Stimulated activated CD4-positive, alpha-beta T cell treated with anti-CD3 and anti-CD28 coated beads, Interleukin-1b, Interleukin-23, amount 100 ng/mL, for 48 hours (primary cell): ENCODE data around the gene CSRNP3.

Source experiments
- DNase-seq: peaks from one replicate; pipeline ENCODE4 v3.0.0-alpha.2; 2020

The CSRNP3 gene

GRCh38 chr2:165472922-165473321 lies 3.4 kb downstream of the CSRNP3 start:
- DNase-seq, result no peak

- DNase-seq, result no peak
Observed at GRCh38 chr2:165474619-165475276, 5.2 kb downstream of the CSRNP3 start.

DNA sequence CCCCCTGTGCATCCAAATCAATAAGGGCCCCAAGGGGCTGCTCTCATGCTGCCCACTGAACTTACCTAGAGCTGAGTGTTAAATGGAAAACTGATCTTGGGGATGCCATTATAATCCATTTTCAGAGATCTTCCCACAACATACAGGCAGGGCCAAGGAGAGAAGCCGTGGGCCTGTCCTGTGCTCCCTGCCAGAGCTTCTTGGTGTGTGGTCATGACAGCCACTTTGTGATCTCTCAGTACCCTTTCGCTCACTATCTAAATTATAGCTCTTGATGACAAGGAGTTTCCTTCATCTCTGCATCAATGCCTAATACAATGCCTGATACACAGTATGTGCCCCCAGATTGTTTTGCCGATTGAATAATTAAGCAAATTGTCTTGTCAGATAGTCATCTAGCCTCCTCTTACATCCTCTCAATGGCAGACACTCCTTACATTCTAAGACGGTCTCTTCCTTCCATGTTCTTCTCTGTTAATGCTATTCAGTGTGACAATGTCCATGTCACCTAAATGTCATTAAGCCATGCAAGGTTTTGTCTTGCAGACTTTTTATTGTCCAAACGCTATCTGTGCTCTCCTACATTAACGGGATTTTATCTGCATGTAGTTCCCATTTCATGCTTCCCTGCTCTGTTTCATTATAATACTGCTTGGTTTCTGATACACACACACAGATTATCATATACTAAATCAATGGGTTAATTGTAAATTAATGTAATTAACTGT lies 5.9 kb downstream of the CSRNP3 start:
- no peak for DNase-seq

DNA sequence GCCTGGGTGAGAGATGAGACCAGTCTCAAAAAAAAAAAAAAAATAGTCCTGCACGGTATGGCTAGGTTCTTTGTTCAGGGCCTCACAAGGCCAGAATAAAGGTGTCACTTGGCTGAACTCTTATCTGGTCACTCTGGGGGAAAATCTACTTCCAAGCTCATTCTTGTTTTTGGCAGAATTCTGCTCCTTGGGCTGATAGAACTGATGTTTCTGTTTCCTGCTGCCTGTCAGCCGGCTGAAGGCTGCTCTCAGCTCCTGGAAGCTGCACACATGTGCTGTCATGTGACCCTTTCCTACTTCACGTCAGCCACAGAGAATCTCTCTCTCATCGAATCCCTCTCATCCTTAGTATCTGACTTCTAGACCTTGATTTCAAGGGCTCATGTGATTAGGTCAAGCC lies 10.4 kb downstream of the CSRNP3 start:
- no peak for DNase-seq

DNA sequence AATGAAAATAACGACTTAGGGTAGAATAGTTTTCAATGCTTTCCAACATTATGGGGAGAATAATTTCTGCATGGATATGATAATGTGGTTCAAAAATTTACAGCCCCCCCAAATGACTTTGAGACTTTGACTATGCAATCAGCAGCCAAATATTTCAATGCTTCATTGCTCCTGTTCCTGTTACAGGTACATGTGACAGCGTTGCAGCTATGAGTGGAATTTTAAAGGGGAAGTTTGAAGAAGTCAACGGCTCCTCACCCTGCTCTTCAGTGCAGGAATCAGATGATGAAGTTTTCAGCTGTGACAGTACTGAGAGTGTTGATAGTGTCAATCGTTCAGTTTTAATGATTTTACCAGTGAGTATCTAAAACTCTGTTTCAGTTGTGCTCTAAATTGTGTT lies 25.1 kb downstream of the CSRNP3 start:
- DNase-seq, result no peak

- DNase-seq, result no peak
Observed at GRCh38 chr2:165497659-165498317, 28.3 kb downstream of the CSRNP3 start.

- no peak for DNase-seq
Observed at GRCh38 chr2:165499131-165499530, 29.6 kb downstream of the CSRNP3 start.

DNA sequence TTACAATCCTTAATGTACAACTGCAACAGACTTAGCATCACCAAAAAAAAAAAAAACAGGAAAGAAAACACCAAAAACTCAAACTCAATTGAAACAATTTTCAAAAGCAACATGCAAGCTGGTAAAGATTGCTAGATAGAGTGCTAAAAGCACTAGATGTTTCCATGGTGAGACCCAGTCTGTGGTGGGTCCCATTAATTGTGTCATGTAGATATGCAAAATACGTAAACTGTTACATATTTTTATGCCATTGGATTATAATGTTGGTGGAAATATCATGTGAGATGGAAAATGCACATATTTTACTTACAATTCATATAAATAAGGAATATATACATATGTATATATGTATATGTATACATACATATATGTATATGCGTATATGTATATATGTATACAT lies 30.5 kb downstream of the CSRNP3 start:
- no peak for DNase-seq

- DNase-seq, result no peak
Observed at GRCh38 chr2:165500816-165501215, 31.3 kb downstream of the CSRNP3 start.

DNA sequence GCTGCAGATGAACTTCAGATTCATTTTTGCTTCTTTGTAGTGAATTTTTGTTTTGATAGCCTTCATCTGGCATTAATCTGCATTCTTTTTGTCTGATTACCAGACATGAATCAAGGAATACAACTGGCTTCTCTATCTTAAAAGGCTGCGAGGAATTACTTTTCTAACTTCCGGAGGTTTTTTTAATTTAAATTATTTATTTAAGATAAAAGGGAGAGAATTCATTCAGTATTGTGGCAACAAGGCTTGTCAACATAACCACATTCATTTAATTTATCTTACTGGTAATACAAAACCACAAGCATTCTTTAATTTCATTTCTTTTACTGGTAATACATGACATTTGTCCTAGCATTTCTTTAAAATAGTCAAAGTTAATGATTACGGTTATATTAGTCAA lies 36.0 kb downstream of the CSRNP3 start:
- DNase-seq, result no peak

DNA sequence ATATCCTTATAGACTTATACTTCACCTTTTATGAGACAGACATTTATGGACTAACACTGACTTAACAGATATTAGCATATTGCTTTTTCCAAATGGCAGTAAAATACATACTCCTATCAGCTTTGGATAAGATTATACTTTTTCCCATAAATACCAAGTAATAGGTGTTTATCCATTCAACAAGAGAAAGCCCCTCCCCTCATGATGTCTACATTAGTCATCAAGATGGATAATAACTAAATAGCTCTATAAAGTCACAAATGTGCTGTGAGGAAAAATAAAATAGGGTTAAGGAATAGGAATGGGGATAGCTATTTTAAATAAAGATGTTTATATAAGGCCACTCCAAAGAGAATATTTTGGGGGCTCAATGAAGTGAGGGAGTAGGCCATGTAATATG lies 39.4 kb downstream of the CSRNP3 start:
- DNase-seq, result no peak

- DNase-seq, result no peak
Observed at GRCh38 chr2:165513479-165513878, 44.0 kb downstream of the CSRNP3 start.

DNA sequence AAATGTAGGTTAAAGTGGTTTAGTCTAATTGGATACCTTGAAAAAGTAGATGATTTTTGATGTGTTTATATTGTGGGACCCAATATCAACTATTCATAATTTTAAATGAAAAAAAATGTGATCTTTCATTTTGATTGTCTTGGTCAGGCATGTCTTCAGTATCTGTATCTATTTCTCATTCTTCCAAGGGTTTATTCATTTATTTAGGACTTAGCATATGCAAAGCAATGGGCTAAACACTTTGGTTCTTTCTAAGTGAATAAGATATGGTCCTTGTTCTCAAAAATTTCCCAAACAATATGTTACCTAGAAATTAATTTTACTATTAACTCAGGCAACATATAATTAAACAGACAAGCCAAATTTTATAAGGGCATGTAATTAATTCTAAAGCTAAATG lies 49.1 kb downstream of the CSRNP3 start:
- no peak for DNase-seq

GRCh38 chr2:165522719-165523118 lies 53.2 kb downstream of the CSRNP3 start:
- no peak for DNase-seq

DNA sequence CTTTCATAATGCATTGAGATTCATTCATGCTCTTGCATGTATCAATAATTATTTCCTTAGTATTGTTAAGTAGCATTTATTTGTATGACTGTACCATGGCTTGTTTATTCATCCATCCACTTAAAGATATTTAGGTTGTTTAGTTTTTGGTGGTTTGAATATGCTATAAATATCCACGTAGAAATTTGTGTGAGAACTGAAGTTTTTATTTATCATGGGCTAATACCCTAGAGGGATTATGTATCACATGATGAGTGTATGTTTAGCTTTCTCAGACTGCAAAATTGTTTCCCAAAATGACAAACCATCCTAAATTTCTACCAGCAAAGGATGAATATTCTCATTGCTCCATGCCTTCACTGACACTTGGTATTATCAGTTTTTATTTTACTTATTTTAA lies 55.2 kb downstream of the CSRNP3 start:
- no peak for DNase-seq

DNA sequence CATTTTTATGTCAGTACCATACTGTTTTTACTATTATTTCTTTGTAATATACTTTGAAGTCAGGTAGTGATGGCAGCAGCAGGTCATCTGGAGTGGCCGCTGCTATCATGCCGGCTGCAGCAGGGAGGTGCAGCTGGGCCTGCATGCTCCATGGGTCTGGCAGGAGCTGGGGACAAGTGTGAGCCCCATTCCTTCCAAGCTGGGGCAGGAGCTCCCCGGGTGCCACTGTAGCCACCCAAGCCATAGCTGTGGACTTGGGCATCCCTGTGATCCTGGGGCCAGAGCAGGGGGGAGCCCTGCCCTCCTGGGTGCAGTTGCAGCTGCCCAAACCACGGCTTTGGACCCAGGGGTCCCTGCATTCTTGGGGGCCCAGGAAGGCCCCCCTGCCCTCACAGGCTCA lies 59.2 kb downstream of the CSRNP3 start:
- no peak for DNase-seq

GRCh38 chr2:165529130-165529529 lies 59.6 kb downstream of the CSRNP3 start:
- DNase-seq, result no peak

GRCh38 chr2:165533331-165533730 lies 63.8 kb downstream of the CSRNP3 start:
- DNase-seq, result no peak

DNA sequence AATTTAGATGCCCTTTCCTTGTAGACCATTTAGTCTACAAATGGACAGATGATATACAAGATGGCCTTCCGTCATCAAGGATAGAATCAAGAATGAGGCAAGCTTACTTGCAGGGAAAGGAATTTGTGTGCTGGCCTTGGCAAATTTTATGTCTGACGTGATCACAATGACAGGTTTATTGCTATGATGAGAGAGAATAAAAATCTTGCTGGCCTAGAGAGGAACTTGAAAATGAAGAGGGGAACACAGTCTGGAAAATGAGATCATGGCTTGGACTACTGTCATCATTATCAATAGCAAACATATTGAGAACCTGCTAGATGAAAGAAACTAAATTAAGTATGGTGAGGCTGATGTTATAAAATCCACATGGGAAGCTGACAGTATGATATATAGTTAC lies 66.0 kb downstream of the CSRNP3 start:
- DNase-seq, result no peak

GRCh38 chr2:165536851-165537499 lies 67.5 kb downstream of the CSRNP3 start:
- DNase-seq, result no peak

DNA sequence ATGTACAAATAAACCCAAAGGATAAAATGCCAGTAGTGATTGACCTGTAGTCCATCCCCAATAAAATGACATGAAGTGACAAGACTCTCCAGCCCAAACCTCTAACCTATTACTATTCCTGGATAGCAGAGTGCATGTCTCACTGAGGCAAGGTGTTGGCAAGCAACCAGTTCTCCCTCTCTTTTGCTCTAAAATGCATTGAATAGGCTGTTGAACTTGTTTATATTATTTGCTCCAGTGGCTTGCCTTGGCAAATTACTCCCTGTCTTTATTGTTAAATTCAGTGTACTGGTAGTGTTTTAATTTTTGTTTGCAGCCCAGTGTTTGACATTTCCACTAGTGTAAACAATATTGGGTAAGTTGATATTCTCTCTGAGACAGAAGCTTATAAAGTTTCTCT lies 70.5 kb downstream of the CSRNP3 start:
- no peak for DNase-seq

DNA sequence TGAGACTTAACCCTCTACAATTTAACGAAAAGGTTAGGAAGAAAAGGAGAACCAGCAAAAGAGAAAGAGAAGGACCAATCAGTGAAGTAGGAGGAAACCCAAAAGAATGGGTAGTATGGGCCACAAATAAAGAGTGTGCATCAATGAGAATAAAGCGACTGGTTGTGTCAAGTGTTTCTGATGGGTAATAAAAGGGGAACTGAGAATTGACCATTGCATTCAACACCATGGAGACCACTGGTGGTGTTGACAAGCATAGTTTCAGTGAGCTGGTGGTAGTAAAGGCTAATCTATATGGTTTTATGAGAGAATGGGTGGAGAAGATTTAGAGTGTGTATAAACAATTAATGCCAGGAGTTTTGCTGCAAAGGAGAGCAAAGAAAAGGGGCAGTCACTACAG lies 75.4 kb downstream of the CSRNP3 start:
- no peak for DNase-seq

DNA sequence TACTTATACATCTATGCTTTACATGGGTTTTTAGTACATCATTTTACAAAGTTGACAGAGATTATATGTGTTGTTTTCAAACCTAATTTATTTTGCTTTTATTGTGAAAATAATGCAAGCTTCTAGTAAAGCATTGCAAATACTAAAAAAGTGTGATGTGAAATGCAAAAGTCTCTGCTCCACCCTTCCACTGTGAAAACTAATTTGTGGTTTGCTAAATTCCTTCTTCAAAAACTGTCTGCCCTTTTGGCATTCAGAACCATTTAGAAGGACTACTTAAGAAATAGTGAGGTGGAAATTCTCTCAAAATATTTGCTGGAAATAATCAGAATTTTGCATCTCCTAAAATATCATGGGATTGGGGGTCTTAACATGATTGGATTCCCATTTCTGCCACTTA lies 78.4 kb downstream of the CSRNP3 start:
- DNase-seq, result no peak

DNA sequence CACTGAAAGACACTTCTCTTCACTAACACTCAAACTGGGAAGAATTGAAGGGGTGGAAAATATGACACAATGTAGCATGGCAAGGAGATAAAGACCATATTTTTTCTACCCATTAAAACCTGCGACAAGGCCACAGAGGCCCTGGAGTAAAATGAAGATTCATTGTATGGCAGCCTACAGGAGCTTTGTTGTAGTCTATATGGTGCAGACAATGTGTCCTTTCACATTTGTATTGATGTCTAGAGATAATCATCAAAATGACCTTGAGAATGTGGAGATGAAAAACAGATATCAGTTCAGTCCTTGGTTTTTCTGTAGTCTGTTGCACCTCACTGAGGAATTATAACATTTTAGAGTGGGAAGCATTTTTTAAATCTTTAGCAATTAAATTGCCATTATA lies 80.1 kb downstream of the CSRNP3 start:
- DNase-seq, result no peak
